ENCODE results near the gene GNG7. TPM values are rescaled to one million over a fixed set of nuclear protein-coding genes. Genes with fewer than 3 reads are reported as not detected.

Gene GNG7
- total RNA-seq: 0.64 and 1.1 TPM in 2 replicates

DNA sequence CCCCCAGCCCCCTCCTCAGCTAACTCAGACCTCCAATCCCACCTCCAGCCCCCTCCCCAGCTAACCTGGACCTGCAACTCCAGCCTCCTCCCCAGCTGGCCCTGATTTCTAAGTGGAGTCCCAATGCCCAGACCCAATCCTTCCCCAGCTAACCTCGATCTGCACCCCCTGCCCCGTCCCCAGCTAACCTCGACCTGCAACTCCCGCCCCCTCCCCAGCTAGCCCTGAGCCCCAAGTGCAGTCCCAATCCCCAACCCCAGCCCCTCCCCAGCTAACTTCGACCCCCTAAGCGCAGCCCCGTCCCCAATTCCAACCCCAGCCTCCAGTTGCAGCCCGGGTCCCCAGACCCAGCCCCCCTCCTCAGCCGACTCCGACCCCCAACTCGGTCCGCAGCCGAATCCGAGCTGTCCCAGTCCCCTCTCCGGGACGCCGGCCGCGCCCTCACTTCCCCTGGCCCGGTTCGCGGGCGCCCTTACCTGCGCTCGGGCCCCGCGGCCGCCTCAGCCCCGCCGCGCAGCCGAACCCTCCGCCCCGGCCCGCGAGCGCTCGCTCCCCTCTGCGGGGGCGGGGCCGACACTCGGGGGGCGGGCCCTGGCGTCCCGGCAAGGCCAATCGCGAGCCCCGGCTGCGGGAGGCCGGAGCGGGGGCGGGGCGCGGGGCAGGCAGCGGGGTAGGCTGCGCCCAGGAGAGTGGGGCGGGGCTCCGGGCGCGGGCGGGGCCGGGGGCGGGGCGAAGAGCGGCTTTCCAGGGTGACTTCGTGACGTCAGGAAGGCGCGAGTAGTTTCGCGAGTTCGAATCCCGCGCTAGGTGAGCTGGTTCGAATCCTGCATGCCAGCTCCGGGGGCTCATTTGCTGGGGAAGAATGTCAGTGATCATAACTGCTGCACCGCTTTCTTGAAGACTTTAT is at the start of gene GNG7:
GNG7 (minus strand) TSS at position 525 of the 907 bp plus-strand sequence. CDS start 182,006 bp downstream, outside the sequence.
- DNase-seq (ENCODE audit: low read depth in 2 of 2): peak; percentile 45 to 86

DNA sequence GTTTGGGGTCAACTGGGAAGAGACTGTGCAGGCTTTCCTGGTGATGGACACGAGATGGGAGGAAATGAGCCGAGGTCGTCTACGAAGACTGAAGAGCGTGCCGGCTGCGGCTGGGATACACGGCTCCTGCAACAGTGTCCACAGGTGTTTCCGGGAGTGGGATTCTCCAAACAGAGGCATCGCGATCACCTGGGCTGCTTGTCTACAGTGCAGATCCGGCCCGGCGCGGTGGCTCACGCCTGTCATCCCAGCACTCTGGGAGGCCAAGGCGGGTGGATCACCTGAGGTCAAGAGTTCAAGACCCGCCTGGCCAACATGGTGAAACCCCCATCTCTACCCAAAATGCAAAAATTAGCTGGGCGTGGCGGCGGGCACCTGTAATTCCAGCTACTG is 48.9 kb upstream of the GNG7 start:
- DNase-seq (ENCODE audit: low read depth in 2 of 2): no peak

DNA sequence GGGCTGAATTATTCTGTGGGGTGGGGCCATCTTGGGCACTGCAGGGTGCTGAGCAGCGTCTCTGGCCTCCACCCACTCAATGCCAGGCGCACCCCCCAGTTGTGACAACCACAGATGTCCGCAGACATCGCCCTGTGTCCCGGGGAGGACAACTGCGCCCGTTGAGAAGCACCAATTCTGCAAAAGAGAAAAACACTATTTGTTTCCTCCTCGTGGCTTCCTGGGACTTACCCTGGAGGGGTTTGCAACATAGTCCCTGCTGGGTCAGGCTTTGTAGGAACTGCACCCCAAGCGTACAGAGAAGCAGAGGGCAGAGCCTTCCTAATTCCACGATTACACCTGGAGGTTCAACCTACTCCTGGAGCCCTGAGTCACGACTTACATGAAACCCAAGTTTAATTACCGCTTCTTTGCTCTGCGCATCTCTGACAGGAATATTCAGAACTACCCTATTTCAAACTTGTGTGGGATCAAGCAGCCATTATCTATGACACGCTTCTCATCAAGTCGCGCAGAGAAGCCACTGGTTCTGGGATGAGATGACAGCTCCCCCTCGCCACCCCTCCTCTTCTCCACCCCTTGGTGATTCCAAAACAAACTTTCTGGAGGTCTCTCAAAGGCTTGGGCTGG is 48.4 kb upstream of the GNG7 start:
- DNase-seq (ENCODE audit: low read depth in 2 of 2): no peak

DNA sequence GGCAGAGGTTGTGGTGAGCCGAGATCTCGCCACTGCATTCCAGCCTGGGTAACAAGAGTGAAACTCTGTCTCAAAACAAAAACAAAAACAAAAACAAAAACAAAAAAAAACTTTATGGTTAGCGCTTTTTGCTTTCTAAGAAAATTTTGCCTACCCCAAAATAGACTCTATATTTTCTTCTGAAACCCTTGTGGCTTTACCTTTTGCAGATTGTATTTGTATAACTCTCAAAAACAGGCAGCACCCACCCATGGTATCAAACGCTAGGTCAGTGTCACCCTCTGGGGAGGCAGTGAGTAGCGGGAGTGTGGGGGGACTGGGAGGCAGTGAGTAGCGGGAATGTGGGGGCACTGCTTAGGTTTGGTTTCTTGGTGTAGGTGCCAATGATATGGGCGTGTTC is 44.9 kb upstream of the GNG7 start:
- no peak for DNase-seq (ENCODE audit: low read depth in 2 of 2)

DNA sequence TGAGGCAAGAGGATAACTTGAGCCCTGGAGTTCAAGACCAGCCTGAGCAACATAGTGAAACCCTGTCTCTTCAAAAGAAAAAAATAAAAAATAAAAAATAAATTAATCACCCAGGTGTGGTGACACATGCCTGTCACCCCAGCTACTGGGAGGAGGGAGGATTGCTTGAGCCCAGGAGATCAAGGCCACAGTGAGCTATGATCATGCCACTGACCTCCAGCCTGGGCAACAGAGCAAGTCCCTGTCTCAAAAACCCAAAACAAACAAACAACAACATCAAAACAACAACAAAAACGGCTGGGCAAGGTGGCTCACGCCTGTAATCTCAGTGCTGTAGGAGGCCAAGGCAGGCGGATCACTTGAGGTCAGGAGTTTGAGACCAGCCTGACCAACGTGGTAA is 41.6 kb upstream of the GNG7 start:
- no peak for DNase-seq (ENCODE audit: low read depth in 2 of 2)

DNA sequence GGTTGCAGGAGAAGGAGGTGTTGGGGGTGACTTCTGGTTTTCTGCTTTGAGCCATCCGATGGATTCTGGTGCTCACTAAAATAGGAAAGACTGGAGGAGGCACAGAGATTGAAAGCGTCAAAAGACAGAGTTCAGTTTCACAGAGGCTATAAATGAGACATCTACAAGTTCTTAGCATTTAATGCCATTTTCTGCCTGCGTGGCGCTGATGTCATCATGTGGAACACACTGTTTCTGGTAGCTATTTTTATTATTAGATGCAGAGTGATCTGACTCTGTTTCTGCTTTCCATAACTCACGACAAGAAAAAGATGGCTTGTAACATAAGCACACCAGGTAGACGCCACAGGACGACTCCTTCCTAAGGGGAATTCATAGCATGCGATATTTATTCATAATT is 40.6 kb upstream of the GNG7 start:
- DNase-seq (ENCODE audit: low read depth in 2 of 2): no peak

DNA sequence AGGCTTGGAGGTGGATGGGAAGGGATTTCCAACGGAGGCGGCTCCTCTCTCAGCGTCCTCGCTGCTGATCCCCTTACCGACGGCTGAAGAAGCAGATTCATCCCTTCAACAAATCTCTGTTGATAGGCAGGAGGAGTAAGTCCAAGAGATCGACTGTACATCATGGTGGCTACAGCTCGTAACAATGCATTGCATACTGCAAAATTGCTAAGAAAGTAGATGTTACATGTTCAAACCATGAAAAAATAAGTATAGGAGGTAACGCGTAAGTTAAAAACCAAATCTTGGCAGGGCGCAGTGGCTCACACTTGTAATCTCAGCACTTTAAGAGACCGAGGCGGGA is 37.8 kb upstream of the GNG7 start:
- DNase-seq (ENCODE audit: low read depth in 2 of 2): no peak

DNA sequence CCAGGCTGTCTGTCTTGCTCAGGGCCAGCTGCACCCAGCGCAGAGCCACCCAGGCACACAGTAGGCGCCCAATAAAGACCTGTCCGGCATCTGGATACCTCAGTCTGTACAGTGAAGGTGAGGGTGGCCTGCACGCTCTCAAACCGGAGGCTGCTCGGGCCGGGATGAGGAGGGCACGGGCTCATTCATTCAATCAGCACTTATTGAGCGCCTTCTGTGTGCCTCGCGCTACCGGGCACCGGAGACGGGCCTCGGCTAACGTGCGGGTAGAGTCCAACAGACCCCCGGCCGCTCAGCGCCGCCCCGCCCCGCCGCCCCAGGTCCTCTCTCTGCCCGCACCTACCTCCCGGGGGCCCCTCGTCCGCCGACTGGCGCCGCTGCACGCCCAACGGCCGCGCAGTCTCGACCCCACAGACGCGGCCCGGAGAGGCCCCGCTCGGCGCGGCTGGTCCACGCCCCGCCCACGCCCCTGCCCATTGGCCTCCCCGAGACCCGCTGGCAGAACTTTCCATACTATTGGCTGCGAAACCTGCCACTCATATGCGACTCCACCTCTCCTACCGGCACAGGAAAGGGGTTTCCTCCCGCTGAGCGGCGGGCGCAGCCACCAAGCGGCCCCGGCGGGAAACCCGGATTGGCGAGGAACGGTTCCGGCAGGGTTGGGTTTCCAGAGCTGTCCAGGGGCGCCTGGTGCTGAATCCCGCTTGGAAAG is 37.3 kb upstream of the GNG7 start, which contains the start of gene SLC39A3:
SLC39A3 (minus strand) TSS at position 416 of the 712 bp plus-strand sequence. CDS start 2,760 bp downstream, outside the sequence.
- peak; percentile 98 to 99 for DNase-seq (ENCODE audit: low read depth in 2 of 2)

DNA sequence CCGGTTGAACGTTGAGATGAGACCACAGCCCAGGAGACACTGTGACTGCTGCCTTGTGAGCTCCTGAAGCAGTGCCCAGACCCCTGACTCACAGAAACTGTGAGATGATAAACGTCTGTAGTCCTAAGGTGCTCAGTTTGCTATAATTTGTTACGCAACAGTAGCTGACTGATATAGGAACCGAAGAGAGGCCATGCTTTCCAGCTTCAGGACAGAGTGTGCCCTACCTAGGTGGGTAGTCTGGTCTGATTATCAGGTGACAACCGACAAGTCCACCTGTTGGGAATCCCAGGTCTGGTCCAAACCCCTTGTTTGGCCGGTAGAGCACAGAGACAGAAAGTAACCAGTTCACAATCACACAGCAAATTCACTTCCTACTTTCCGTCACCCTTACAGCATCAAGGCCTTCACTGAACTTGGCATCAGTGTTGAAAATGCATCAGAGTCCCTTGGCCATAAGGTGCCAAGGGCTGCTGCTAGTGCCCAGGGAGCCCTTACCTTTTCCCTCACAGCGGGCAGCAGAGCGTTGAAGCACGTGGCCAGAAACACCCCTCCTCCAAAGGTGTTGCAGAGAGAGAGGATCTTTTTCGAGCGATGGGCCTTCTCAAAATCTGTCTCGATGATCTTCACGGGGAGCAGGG is 34.2 kb upstream of the GNG7 start:
- DNase-seq (ENCODE audit: low read depth in 2 of 2): no peak

DNA sequence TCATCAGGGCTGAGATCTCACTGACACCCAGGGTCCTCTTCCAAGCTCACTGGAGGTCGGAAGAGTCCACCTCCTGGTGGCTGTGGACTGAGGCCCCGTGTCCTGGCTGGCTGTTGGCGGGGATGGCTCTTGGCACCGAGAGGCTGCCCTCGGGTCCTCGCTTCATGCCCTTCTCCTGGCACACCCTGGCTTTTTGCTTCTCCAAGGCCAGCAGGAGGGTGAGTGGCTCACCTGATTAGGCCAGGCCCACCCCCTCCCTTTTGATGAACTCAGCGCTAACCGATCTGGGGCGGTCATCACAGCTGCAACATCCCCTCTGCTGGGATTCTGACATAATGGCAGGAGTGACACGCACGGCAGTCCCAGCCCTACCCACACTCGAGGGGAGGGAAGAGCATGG is 32.9 kb upstream of the GNG7 start:
- DNase-seq (ENCODE audit: low read depth in 2 of 2): no peak

DNA sequence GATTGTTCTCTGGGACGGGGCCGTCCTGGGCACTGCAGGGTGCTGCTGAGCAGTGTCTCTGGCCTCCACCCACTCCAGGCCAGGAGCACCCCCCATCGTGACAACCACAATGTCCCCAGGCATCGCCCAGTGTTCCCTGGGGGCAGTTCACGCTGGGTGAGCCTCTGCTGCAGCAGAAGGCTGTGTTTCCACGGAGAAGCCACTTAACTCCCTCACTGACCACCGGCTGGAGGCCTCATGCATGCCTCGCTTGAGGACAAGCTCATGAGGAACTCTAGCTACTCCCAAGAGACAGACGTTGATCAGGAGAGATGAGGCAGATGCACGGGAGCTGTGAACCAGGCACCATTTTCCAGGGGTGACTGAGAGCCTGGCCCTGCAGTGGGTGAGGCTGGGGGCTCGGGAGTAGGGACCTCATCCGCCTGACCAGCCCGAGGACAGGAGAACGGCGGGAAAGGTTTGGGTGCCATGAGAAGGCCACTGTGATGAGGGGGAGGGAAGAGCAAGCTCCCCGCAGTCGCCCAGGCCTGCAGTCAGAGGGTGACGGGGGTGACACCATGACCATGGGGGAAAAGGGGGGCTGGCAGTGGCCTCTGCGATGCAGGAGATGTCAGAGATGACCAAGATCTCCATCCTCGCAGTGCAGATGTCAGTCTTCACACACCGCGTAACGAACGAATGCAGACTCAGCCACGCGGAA is 32.2 kb upstream of the GNG7 start:
- no peak for DNase-seq (ENCODE audit: low read depth in 2 of 2)

DNA sequence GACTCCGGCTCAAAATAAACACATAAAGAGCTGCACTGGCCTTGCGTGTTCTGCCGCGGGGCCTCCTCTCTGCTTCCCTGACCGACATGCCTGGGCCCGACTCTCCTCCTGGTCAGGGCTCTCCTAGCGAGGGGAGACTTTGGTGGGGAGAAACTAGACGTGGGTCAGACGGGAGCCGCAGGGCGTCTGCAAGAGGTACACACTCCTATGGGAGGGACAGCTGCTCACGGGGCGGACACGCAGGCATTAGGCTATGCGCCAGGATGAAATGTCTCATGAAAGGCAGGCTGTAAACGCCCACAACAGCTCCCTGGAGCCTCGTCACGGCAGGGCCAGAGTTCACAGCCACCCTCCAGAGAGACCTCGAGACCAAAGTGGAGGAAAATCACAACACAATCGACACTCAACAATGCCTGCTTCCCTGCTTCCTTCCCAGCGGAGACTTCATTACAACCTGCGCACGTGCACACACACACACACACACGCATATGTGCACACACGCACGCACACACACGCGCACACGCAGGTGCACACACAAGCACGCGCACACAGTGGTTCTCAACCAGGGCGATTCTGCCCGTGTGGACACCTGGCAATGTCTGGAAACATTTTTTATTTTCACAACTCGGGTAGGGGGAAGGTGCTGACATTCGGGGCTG is 31.6 kb upstream of the GNG7 start:
- no peak for DNase-seq (ENCODE audit: low read depth in 2 of 2)

DNA sequence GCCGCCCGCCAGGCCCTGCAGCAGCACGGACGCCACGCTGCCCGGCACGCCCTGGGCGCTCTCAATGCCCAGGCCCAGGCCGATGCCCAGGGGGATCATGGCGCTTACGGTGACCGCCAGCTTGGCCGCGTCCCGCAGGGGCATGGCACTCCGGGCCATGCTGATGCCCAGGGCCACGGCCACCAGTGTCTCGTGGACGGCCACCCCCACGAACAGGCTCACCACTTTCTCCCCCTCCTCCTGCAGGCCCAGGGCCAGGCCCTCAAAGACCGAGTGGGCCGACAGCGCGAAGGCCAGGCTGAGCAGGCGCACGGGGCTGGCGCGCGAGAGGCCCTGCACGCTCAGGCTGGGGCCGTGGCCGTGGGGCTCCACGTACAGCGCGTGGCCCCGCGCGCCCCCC is 30.4 kb upstream of the GNG7 start:
- DNase-seq (ENCODE audit: low read depth in 2 of 2): no peak

DNA sequence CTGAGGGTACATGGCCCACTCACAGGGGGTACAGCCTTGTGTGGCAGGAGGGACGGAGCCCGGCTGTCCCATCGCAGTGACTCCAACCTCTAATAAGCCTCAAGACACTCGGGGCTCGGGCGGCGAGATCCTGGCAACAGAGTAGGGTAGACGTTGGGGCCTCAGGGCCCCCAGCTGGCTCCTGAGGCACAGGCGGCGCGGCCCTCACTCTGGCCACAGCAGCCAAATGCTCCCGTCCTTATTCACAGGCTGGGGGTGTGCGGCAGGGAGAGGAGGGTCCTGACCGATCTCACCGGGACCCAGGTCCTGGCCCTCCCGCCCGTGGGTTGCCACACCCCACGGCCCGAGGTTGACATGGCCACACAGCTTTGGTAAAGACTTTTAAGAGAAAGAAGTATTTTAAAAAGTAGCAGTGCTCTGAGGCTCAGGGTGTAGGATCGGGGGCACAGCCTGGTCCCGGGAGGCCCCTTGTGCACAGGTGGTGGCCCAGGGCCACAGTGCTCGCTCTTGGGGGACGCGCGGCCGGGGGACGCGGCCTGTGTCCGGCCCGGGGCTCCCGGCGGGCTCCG is 29.7 kb upstream of the GNG7 start:
- DNase-seq (ENCODE audit: low read depth in 2 of 2): no peak

DNA sequence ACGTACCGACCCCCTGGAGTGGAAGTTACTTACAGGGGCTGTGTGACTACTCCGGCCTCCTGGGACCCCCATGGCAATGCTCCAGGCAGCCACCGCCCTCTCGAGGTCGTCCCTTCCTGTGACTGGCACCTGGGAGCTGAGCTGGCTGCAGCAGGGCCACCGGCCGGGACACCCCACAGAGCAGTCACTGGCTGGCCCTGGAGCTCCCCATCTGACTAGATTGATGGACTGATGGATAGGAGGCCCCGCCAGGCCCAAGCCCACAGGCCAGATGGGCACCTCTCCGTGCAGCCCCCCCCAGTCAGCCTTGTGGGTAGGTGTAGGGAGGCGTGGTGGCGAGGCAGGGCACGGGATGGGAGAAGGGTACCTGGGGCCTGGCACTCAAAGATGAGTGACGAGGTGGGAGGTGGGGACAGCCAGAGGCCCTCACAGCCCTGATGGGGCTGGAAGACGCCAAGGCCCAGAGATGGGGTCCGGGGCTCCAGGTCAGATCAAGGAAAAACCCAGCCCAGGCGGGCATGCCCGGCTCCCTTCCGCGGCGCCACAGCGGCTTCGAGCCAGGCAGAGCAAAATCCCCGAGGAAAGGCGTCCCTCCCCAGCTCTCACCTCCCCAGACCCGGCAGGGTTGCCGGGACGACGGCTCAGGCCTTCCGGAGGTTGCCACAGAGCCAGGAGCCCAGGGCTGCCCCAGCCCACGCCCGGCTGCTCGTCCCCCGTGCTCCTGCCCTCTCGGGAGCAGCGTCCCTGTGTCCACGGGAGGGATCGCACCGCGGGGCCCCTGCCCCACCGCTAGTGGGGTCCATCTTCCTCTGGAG is 28.9 kb upstream of the GNG7 start:
- no peak for DNase-seq (ENCODE audit: low read depth in 2 of 2)

DNA sequence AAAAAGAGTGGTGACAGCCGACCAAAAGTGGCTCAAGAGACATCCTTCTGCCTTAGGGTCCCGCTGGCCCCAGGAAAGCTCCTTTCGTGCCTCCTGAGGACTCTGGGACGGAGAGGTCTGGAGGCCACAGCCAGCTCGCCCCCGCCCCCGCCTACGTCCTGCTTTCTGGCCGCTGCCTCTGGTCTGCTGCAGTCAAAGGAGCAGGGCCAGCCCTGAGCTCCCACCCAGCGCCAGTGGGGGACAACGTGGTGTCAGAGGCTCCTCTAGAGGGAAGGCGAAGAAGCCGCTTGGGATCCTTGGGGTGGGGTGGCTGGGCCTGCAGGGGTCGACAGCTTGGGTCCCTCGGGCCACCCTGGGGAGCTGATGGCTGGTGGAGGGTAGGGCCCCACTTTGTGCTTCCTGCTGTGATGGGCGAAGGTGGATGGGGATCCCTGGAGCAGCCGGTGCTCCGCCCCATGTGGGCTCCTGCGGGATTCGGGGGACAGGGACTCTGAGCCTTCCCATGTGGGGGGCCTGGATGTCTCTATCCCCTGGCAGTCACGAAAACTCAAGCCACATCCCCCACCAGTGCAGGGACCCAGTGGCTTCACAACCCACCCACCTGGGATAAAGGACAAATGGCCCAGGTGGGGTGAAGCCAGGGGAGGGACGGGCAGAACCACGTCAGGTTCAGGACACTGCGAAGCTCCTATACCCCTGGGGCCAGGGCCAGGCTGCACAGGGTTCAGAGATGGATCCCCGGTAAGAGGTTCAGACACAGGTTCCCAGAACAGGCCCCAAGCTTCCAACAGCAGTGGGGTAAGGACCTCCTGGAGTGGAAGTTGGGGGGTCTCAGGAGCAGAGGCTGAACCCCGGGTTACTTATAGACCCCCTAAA is 27.7 kb upstream of the GNG7 start:
- no peak for DNase-seq (ENCODE audit: low read depth in 2 of 2)

DNA sequence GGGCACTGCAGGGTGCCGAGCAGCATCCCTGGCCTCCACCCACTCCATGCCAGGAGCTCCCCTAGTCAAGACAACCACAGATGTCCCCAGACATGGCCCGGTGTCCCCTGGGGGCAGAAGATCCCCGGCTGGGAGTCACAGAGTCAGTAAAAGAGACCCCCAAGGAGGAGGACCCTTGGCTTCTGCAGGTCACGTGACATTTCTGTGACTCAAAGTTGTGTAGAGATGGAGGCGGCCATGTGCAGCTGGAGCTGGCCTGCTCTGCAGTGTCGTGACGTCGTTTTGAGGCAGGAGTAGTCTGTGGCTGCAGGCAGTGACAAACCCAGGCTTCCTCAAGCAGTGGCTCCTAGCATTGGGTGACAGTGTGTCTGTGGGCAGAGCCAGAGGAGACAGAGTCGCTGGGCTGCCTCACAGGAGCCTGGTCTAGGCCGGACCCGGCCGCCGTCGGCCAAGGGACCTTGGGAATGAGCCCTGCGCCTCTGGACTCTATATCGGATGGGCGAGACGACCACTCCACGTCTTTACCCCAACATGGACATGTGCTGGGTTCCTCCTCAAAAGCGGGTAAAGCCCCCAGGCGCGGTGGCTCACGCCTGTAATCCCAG is 26.4 kb upstream of the GNG7 start:
- no peak for DNase-seq (ENCODE audit: low read depth in 2 of 2)

DNA sequence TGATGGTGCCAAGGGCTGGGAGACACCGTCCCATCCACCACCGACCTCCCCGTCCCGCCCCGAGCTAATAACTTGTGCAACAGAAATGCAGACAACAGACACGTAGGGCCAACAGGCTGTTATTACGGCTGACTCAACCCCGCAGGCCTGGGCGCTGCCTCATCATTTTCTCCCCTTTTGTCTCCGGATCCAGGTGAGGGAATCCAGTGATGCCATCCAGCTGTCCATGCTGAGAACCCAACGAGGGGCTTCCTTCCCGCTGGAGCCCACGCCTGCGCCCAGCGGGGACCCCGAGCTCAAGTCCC is 25.1 kb upstream of the GNG7 start:
- DNase-seq (ENCODE audit: low read depth in 2 of 2): no peak
